SK-N-SH (cell line): ENCODE data around the gene MYCBPAP.

Experiments
- EP300 ChIP-seq, 2 experiments: IDR thresholded peaks; 2 replicates each; pipeline versions ENCODE4 v1.4.0 to v1.6.1; 2012; ENCODE audit warnings: borderline replicate concordance in 1 of 2, low read depth in 1 of 2, low read length in 1 of 2
- JUND ChIP-seq: IDR thresholded peaks from 2 replicates; pipeline ENCODE4 v1.4.0; 2012
- SIN3A ChIP-seq: IDR thresholded peaks from 2 replicates; pipeline ENCODE4 v1.6.1; 2012; ENCODE audit warnings: low read depth, mild to moderate bottlenecking, low read length, moderate library complexity, borderline replicate concordance
- TCF12 ChIP-seq: IDR thresholded peaks from 2 replicates; pipeline ENCODE4 v1.4.0; 2012
- YY1 ChIP-seq: IDR thresholded peaks from 2 replicates; pipeline ENCODE4 v1.4.0; 2012; ENCODE audit warnings: low read depth, mild to moderate bottlenecking
- TF ChIP-seq, protein P1 (sequence below): fragments of 200-600 bp; sonication (generic); IDR thresholded peaks from 2 replicates; pipeline ENCODE4 v1.6.1; 2017; ENCODE audit warnings: antibody characterized with exemption, mild to moderate bottlenecking, moderate library complexity

DNA sequence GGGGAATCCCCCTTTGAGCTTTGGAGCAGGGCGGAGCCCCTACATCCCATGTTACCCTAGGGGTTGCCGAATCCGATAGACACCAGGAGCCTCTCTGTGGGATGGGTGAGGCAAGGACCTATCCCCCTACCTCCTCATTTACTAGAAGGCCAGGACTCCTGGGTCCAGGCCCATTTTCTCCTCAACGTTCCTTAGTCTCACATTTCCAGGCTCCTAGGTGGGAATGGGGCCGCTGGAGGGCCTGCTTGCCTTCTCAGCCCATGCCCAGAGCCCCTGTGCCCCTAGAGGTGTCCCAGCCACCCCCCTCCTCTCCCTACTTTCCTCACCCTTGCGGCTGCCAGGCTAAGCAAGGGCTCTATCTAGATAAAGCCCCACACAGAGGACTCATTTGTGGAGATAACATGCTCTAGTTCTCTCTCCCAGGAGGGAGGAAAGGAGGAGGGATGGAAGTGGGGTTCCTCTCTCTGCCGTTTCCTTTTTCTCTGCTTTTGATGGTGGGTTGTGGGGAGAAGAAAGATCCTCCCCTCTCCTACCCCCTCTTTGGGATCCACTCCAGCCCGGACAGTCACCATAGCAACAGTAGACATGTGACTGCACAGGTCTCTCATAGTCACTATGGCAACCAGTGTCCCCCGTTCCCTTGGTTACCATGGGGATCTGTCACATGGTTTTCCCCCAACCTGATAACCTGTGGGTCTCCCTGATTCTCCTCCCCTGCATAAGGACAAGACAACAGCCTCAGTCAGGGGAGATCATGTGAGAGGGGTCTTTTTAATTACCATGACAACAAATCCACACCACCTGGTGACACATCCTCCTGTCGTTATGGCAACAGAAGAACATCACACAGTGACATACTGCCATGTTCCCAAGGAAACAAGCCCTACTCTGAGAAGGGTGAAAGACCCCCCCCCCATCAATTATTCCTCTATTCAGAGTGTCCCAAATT is 57.4 kb downstream of the MYCBPAP start:
- TF ChIP-seq, protein P1, sequence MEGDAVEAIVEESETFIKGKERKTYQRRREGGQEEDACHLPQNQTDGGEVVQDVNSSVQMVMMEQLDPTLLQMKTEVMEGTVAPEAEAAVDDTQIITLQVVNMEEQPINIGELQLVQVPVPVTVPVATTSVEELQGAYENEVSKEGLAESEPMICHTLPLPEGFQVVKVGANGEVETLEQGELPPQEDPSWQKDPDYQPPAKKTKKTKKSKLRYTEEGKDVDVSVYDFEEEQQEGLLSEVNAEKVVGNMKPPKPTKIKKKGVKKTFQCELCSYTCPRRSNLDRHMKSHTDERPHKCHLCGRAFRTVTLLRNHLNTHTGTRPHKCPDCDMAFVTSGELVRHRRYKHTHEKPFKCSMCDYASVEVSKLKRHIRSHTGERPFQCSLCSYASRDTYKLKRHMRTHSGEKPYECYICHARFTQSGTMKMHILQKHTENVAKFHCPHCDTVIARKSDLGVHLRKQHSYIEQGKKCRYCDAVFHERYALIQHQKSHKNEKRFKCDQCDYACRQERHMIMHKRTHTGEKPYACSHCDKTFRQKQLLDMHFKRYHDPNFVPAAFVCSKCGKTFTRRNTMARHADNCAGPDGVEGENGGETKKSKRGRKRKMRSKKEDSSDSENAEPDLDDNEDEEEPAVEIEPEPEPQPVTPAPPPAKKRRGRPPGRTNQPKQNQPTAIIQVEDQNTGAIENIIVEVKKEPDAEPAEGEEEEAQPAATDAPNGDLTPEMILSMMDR, result no peak
- no peak for TF ChIP-seq SIN3A
- no peak for TF ChIP-seq TCF12
- no peak for TF ChIP-seq YY1
- no peak for TF ChIP-seq JUND
- peak in 1 of 2 experiments; percentile 26; a peak in 1 of 4 replicates for TF ChIP-seq EP300 (IDR thresholded peaks at IDR 0.05; ENCODE audit: borderline replicate concordance in 1 of 2, low read depth in 1 of 2, low read length in 1 of 2)
